ENCODE data around the gene GDPD2. TPM values are rescaled to one million over a fixed set of nuclear protein-coding genes. Genes with fewer than 3 reads are reported as not detected.

The GDPD2 gene
- total RNA-seq, 4 donors from 2014 or later: not detected

- no peak for TF ChIP-seq CTCF (IDR thresholded peaks at IDR 0.05; ENCODE audit: low read depth)
Measured at GRCh38 chrX:70446380-70447350, 23.6 kb downstream of the GDPD2 start.

- no peak for TF ChIP-seq CTCF (IDR thresholded peaks at IDR 0.05; ENCODE audit: low read depth)
Measured at GRCh38 chrX:70449457-70449966, 26.4 kb downstream of the GDPD2 start.

- TF ChIP-seq CTCF (IDR thresholded peaks at IDR 0.05; ENCODE audit: low read depth): no peak
Measured at GRCh38 chrX:70452143-70452733, 29.1 kb downstream of the GDPD2 start.

- no peak for TF ChIP-seq CTCF (IDR thresholded peaks at IDR 0.05; ENCODE audit: low read depth)
Measured at GRCh38 chrX:70453024-70453618, 30.0 kb downstream of the GDPD2 start.

- TF ChIP-seq CTCF (IDR thresholded peaks at IDR 0.05; ENCODE audit: low read depth): no peak
Measured at GRCh38 chrX:70454441-70455365, 31.6 kb downstream of the GDPD2 start.

- no peak for TF ChIP-seq CTCF (IDR thresholded peaks at IDR 0.05; ENCODE audit: low read depth)
Measured at GRCh38 chrX:70455366-70456202, 32.5 kb downstream of the GDPD2 start.
